Measurements from ENCODE around the gene CWC22. TPM values are rescaled to one million over a fixed set of nuclear protein-coding genes. Genes with fewer than 3 reads are reported as not detected.

Gene CWC22
- total RNA-seq, 4 donors from 2014 or later: 11.3 to 42.1 (median 15.2) TPM

GRCh38 chr2:180002198-180002770 is 4.8 kb downstream of the CWC22 start:
- Histone ChIP-seq H3K36me3 (no peaks in the 10 kb centered on the region), H3K4me1 (peaks cover 0 to 22% (median 6%) of the 10 kb centered on the region in 4 donors), H3K9me3 (no peaks in the 10 kb centered on the region), H3K4me3 (no peak overlapping the region), H3K27me3 (no peaks in the 10 kb centered on the region), H3K27ac (no peak overlapping the region)
- DNase-seq: no peak
- TF ChIP-seq CTCF (IDR thresholded peaks at IDR 0.05) (no peak), POLR2A (IDR thresholded peaks at IDR 0.05) (no peak)

GRCh38 chr2:180001726-180002125 is 5.4 kb downstream of the CWC22 start:
- TF ChIP-seq POLR2A (IDR thresholded peaks at IDR 0.05) (no peak), CTCF (IDR thresholded peaks at IDR 0.05) (no peak)
- H3K9me3 ChIP-seq: no peaks in the 10 kb centered on the region
- no peak overlapping the region for H3K4me3 ChIP-seq
- H3K27ac ChIP-seq: no peak overlapping the region
- H3K27me3 ChIP-seq: no peaks in the 10 kb centered on the region
- peaks cover 0 to 22% (median 6%) of the 10 kb centered on the region in 4 donors for H3K4me1 ChIP-seq
- H3K36me3 ChIP-seq: no peaks in the 10 kb centered on the region
- no peak for DNase-seq

GRCh38 chr2:180000434-180000833 is 6.7 kb downstream of the CWC22 start:
- TF ChIP-seq POLR2A (IDR thresholded peaks at IDR 0.05): no peak
- no peak for TF ChIP-seq CTCF (IDR thresholded peaks at IDR 0.05)
- Histone ChIP-seq H3K27me3 (no peaks in the 10 kb centered on the region), H3K4me3 (no peak overlapping the region), H3K4me1 (peaks cover 0 to 14% (median 2%) of the 10 kb centered on the region in 4 donors), H3K27ac (no peak overlapping the region), H3K9me3 (no peaks in the 10 kb centered on the region), H3K36me3 (no peaks in the 10 kb centered on the region)
- DNase-seq: no peak

GRCh38 chr2:179999000-179999399 is 8.1 kb downstream of the CWC22 start:
- Histone ChIP-seq H3K36me3 (no peaks in the 10 kb centered on the region), H3K4me3 (no peak overlapping the region), H3K9me3 (no peaks in the 10 kb centered on the region), H3K4me1 (peaks cover 0 to 7% (median 0%) of the 10 kb centered on the region in 4 donors), H3K27ac (no peak overlapping the region), H3K27me3 (no peaks in the 10 kb centered on the region)
- TF ChIP-seq CTCF (IDR thresholded peaks at IDR 0.05) (no peak), POLR2A (IDR thresholded peaks at IDR 0.05) (no peak)
- no peak for DNase-seq

GRCh38 chr2:179995741-179996515 is 11.2 kb downstream of the CWC22 start:
- Histone ChIP-seq H3K4me3 (no peak overlapping the region), H3K9me3 (no peaks in the 10 kb centered on the region), H3K4me1 (no peaks in the 10 kb centered on the region), H3K27ac (no peak overlapping the region), H3K27me3 (no peaks in the 10 kb centered on the region), H3K36me3 (peaks cover 0 to 22% (median 0%) of the 10 kb centered on the region in 3 donors)
- no peak for DNase-seq
- TF ChIP-seq CTCF (IDR thresholded peaks at IDR 0.05) (no peak), POLR2A (IDR thresholded peaks at IDR 0.05) (no peak)
